ENCODE data around the gene NIPAL3.

GRCh38 chr1:24450316-24450715, 34.7 kb downstream of the NIPAL3 start:
- TF ChIP-seq POLR2A (IDR thresholded peaks at IDR 0.05; ENCODE audit: low read depth, low read length) (no peak), POLR2AphosphoS5 (IDR thresholded peaks at IDR 0.05; ENCODE audit: low read depth, low read length) (no peak), TAF1 (IDR thresholded peaks at IDR 0.05; ENCODE audit: borderline replicate concordance, low read depth, low read length) (no peak)
